ENCODE results near the gene NDUFAF5. TPM values are rescaled to one million over a fixed set of nuclear protein-coding genes. Genes with fewer than 3 reads are reported as not detected.

NDUFAF5 gene
- total RNA-seq, 1 experiment from 2014 or later, result 34.1 TPM

Other genes starting within 250 kb of the NDUFAF5 start
- 8.7 and 9.6 TPM in 2 replicates for gene TASP1, start 146.1 kb upstream of the NDUFAF5 start, total RNA-seq (2014; rRNA removed; shearing (Covaris generic))
- 11.5 and 17.3 TPM in 2 replicates for gene ESF1, start 109 bp upstream of the NDUFAF5 start, total RNA-seq (2014; rRNA removed; shearing (Covaris generic))
- gene SEL1L2, start 205.6 kb downstream of the NDUFAF5 start, total RNA-seq (2014; rRNA removed; shearing (Covaris generic)), result not detected in 2 replicates
- 0.20 and 0.24 TPM in 2 replicates for gene MACROD2, start 210.5 kb downstream of the NDUFAF5 start, total RNA-seq (2014; rRNA removed; shearing (Covaris generic))